ENCODE results near the gene C9orf78. TPM values are rescaled to one million over a fixed set of nuclear protein-coding genes. Genes with fewer than 3 reads are reported as not detected.

Gene C9orf78
- total and polyA plus RNA-seq, 2 experiments from 2014 or later = 34.4 to 84.6 TPM

DNA sequence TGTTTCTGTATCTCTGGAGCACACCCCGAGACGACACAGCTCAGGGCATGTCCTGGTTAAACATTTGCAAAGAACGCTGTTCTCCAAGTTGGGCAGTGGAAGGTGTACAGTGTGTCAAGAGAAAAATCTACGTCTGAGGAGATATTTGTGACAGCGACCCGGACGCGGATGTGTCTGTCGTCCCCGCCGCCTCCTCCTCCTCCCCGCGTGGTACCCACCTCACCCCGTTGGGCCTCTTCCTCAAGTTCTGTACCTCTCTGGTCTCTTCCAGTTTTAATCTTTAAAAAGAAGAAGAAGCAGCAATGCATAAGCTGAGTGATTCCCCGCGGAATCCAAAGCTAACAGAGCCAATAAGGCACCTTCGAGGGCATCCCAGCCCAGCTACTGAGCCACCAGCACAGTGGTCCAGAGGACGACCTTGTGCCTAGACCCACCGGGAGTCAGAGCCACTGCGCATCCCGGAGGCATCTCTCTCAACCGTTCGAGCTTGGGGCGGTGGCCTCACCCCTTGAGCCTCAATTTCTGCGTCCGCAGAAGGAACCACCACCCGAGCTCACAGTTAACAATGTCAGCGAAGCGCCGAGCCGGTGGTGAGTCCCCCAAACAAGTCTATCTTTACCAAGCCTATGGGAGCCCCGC lies 467 bp downstream of the C9orf78 start:
- Histone ChIP-seq H3K79me2 (replicated peaks; ENCODE audit: insufficient read depth) (peaks cover 11% of the 10 kb centered on the region), H2AFZ (peak overlapping the region; percentile 97; the same call in 1 of the 2 replicates), H3K4me1 (ENCODE audit: insufficient read depth) (peaks cover 34% of the 10 kb centered on the region), H3K4me2 (peak overlapping the region; percentile 99), H3K9me2 (ENCODE audit: insufficient read depth) (no peaks in the 10 kb centered on the region), H4K20me1 (replicated peaks; ENCODE audit: insufficient read depth) (no peaks in the 10 kb centered on the region), H3K27me3 (ENCODE audit: insufficient read depth) (no peaks in the 10 kb centered on the region), H3K36me3 (ENCODE audit: insufficient read depth) (peaks cover 21% of the 10 kb centered on the region), H3K27ac (ENCODE audit: low read depth) (no peak overlapping the region), H3F3A (replicated peaks; ENCODE audit: low read depth) (peaks cover 9% of the 10 kb centered on the region; the same call in 1 of the 2 replicates), H3K4me3 (peak overlapping the region; percentile 97)
- DNase-seq (ENCODE audit: low spot score) (no peak), ATAC-seq (peak; percentile 9)
- H3K9me3 Mint-ChIP-seq = no peaks in the 10 kb centered on the region; the same call in 2 of the 3 replicates
- peaks cover 41% of the 10 kb centered on the region for H3K4me1 Mint-ChIP-seq
- TF ChIP-seq, protein P1, sequence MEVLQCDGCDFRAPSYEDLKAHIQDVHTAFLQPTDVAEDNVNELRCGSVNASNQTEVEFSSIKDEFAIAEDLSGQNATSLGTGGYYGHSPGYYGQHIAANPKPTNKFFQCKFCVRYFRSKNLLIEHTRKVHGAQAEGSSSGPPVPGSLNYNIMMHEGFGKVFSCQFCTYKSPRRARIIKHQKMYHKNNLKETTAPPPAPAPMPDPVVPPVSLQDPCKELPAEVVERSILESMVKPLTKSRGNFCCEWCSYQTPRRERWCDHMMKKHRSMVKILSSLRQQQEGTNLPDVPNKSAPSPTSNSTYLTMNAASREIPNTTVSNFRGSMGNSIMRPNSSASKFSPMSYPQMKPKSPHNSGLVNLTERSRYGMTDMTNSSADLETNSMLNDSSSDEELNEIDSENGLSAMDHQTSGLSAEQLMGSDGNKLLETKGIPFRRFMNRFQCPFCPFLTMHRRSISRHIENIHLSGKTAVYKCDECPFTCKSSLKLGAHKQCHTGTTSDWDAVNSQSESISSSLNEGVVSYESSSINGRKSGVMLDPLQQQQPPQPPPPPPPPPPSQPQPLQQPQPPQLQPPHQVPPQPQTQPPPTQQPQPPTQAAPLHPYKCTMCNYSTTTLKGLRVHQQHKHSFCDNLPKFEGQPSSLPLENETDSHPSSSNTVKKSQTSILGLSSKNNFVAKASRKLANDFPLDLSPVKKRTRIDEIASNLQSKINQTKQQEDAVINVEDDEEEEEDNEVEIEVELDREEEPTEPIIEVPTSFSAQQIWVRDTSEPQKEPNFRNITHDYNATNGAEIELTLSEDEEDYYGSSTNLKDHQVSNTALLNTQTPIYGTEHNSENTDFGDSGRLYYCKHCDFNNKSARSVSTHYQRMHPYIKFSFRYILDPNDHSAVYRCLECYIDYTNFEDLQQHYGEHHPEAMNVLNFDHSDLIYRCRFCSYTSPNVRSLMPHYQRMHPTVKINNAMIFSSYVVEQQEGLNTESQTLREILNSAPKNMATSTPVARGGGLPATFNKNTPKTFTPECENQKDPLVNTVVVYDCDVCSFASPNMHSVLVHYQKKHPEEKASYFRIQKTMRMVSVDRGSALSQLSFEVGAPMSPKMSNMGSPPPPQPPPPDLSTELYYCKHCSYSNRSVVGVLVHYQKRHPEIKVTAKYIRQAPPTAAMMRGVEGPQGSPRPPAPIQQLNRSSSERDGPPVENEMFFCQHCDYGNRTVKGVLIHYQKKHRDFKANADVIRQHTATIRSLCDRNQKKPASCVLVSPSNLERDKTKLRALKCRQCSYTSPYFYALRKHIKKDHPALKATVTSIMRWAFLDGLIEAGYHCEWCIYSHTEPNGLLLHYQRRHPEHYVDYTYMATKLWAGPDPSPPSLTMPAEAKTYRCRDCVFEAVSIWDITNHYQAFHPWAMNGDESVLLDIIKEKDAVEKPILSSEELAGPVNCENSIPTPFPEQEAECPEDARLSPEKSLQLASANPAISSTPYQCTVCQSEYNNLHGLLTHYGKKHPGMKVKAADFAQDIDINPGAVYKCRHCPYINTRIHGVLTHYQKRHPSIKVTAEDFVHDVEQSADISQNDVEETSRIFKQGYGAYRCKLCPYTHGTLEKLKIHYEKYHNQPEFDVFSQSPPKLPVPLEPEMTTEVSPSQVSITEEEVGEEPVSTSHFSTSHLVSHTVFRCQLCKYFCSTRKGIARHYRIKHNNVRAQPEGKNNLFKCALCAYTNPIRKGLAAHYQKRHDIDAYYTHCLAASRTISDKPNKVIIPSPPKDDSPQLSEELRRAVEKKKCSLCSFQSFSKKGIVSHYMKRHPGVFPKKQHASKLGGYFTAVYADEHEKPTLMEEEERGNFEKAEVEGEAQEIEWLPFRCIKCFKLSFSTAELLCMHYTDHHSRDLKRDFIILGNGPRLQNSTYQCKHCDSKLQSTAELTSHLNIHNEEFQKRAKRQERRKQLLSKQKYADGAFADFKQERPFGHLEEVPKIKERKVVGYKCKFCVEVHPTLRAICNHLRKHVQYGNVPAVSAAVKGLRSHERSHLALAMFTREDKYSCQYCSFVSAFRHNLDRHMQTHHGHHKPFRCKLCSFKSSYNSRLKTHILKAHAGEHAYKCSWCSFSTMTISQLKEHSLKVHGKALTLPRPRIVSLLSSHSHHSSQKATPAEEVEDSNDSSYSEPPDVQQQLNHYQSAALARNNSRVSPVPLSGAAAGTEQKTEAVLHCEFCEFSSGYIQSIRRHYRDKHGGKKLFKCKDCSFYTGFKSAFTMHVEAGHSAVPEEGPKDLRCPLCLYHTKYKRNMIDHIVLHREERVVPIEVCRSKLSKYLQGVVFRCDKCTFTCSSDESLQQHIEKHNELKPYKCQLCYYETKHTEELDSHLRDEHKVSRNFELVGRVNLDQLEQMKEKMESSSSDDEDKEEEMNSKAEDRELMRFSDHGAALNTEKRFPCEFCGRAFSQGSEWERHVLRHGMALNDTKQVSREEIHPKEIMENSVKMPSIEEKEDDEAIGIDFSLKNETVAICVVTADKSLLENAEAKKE (CRISPR knock-in tag; IDR thresholded peaks at IDR 0.05) = no peak
- no peak for TF ChIP-seq EZH2 (IDR thresholded peaks at IDR 0.05; ENCODE audit: low read depth, unreplicated experiment)
- TF ChIP-seq, protein P2, sequence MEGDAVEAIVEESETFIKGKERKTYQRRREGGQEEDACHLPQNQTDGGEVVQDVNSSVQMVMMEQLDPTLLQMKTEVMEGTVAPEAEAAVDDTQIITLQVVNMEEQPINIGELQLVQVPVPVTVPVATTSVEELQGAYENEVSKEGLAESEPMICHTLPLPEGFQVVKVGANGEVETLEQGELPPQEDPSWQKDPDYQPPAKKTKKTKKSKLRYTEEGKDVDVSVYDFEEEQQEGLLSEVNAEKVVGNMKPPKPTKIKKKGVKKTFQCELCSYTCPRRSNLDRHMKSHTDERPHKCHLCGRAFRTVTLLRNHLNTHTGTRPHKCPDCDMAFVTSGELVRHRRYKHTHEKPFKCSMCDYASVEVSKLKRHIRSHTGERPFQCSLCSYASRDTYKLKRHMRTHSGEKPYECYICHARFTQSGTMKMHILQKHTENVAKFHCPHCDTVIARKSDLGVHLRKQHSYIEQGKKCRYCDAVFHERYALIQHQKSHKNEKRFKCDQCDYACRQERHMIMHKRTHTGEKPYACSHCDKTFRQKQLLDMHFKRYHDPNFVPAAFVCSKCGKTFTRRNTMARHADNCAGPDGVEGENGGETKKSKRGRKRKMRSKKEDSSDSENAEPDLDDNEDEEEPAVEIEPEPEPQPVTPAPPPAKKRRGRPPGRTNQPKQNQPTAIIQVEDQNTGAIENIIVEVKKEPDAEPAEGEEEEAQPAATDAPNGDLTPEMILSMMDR (conservative IDR thresholded peaks at IDR 0.05; ENCODE audit: low read depth in 2 of 2) = no peak
- H3K27me3 Mint-ChIP-seq (ENCODE audit: insufficient read depth, low read depth, poor library complexity) = peaks cover 11% of the 10 kb centered on the region
- H3K27ac Mint-ChIP-seq = peak overlapping the region; percentile 95
- H3K4me3 Mint-ChIP-seq = peak overlapping the region; percentile 98
- H3K36me3 Mint-ChIP-seq (ENCODE audit: low read depth) = peaks cover 28% of the 10 kb centered on the region
